HG03064 (cell line): Measurements from ENCODE around the gene SQSTM1.

Source experiments
- ATAC-seq: cut with Tn5 transposase; IDR thresholded peaks from one replicate; pipeline ENCODE4 v1.9.1; 2021; ENCODE audit warnings: low read depth; ENCODE audit not compliant: unreplicated experiment

SQSTM1 gene

DNA sequence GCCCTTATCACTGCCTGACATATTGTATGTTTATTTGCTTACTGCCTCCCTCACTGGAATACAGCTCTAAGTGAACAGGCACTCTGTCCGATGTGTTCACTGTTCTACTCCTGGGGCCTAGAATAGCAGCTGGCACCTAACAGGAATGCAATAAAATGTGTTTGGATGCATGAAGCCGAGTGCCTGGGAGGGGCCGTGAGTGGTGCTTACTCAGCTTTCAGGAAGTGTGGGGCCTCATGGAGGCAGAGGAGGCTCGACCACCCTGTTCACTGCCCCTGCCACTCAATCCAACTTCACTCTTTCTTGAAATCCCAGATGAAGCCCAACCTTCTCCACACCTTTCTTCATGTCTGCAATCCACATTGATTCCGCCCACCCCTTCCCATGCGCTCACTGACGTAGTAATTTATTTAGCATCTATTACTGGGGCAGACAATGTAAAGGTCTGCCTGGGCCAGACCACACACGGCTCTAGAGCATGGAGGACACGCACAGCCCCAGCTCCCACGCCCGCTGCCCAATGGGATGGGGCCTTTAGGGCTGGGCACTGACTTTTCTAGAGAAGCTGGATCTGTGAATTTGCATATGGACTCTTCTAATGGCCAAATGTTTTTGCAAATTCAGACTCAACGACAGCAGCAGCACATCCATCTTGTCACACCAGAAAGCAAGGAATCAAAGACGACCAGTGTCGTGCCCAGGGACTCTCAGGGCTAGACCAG lies 65.6 kb downstream of the SQSTM1 start:
- no peak for ATAC-seq

DNA sequence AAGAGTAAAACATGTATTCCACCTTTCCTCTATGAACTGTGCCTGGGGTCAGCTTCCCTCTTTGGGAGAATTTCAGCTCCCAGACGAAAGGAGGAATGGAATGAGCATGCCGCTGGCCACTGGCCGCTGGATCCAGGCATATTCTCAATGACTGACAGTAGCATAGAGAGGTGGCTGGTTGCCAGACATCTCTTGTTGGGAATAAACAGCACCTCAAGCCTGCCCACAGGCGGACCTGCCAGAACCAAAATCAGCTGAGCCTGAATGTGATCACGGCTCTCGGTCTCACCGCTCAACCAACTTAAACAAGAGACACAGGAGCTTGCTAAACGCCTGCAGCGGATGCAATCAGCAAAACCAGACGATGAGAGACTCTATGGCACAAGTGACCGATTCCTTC lies 66.4 kb downstream of the SQSTM1 start:
- ATAC-seq, result no peak
